H1 (cell line): ENCODE measurements around the gene FMO3.

Experiments used
- CBX5 ChIP-seq: fragments of 300-800, 300-1000 bp; sonication (generic); IDR thresholded peaks from 2 replicates; pipeline ENCODE4 v1.7.1; 2016; ENCODE audit warnings: antibody characterized with exemption, low read length, low read depth
- EGR1 ChIP-seq: IDR thresholded peaks from 2 replicates; pipeline ENCODE4 v1.6.1; 2011; ENCODE audit warnings: low read depth, low read length, borderline replicate concordance
- MAX ChIP-seq: IDR thresholded peaks from 2 replicates; pipeline ENCODE4 v1.6.1; 2012; ENCODE audit warnings: inconsistent platforms
- NANOG ChIP-seq: IDR thresholded peaks from 2 replicates; pipeline ENCODE4 v1.6.1; 2011; ENCODE audit warnings: low read length, low read depth, mild to moderate bottlenecking, inconsistent platforms; ENCODE audit not compliant: insufficient read depth, poor library complexity, severe bottlenecking
- POLR2A ChIP-seq, 2 experiments: IDR thresholded peaks; 1 replicate in 1 of 2; 2 replicates in 1 of 2; pipeline ENCODE4 v1.6.1; 2011; ENCODE audit warnings: low read depth in 2 of 2, low read length in 2 of 2, mild to moderate bottlenecking in 2 of 2; ENCODE audit errors: control extremely low read depth in 1 of 2
- POLR2AphosphoS5 ChIP-seq: IDR thresholded peaks from 2 replicates; pipeline ENCODE4 v1.6.1; 2011; ENCODE audit warnings: low read depth, low read length
- TF ChIP-seq, protein P1 (sequence below), 3 experiments: IDR thresholded peaks; 1 replicate in 2 of 3; 2 replicates in 1 of 3; pipeline versions ENCODE4 v1.5.1 to v1.6.1; 2011; ENCODE audit warnings: low read length in 3 of 3, mild to moderate bottlenecking in 3 of 3, inconsistent platforms in 2 of 3, low read depth in 1 of 3, moderate library complexity in 1 of 3; ENCODE audit not compliant: insufficient read depth in 1 of 3; ENCODE audit errors: control extremely low read depth in 1 of 3
- TF ChIP-seq, protein P2 (sequence below): IDR thresholded peaks from 2 replicates; pipeline ENCODE4 v1.6.1; 2011; ENCODE audit warnings: low read length, improper control_type of control experiment

DNA sequence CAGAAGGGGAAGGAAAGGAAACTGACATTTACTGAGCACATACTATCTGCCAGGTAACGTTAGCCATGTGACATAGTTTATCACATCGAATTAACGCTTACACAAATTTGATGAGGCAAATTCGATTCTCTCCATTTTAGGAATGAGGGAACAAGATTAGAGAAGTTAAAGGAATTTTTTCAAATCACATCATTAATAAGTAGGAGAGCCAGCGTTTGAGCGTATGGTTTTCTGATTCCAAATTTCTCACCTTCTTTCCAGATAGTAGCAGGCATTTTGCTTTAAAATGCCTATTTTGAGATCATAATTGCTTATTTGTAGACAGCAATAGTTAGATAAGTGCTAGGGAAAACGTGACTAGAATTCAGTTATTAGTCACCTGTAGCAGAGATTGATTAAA lies 19.3 kb downstream of the FMO3 start:
- TF ChIP-seq, protein P1, sequence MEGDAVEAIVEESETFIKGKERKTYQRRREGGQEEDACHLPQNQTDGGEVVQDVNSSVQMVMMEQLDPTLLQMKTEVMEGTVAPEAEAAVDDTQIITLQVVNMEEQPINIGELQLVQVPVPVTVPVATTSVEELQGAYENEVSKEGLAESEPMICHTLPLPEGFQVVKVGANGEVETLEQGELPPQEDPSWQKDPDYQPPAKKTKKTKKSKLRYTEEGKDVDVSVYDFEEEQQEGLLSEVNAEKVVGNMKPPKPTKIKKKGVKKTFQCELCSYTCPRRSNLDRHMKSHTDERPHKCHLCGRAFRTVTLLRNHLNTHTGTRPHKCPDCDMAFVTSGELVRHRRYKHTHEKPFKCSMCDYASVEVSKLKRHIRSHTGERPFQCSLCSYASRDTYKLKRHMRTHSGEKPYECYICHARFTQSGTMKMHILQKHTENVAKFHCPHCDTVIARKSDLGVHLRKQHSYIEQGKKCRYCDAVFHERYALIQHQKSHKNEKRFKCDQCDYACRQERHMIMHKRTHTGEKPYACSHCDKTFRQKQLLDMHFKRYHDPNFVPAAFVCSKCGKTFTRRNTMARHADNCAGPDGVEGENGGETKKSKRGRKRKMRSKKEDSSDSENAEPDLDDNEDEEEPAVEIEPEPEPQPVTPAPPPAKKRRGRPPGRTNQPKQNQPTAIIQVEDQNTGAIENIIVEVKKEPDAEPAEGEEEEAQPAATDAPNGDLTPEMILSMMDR (IDR thresholded peaks at IDR 0.05; ENCODE audit: control extremely low read depth in 1 of 3, insufficient read depth in 1 of 3, low read depth in 1 of 3, low read length in 3 of 3), result no peak
- no peak for TF ChIP-seq MAX
- TF ChIP-seq CBX5, result no peak
- TF ChIP-seq NANOG, result no peak
- TF ChIP-seq, protein P2, sequence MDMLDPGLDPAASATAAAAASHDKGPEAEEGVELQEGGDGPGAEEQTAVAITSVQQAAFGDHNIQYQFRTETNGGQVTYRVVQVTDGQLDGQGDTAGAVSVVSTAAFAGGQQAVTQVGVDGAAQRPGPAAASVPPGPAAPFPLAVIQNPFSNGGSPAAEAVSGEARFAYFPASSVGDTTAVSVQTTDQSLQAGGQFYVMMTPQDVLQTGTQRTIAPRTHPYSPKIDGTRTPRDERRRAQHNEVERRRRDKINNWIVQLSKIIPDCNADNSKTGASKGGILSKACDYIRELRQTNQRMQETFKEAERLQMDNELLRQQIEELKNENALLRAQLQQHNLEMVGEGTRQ, result no peak
- TF ChIP-seq EGR1, result no peak
- no peak for TF ChIP-seq POLR2AphosphoS5
- no peak for TF ChIP-seq POLR2A (IDR thresholded peaks at IDR 0.05; ENCODE audit: control extremely low read depth in 1 of 2, low read depth in 2 of 2, low read length in 2 of 2)
